IPS DF 4.7 (cell line): ENCODE results near the gene CHM.
"Not testable (repeated sequence)": the region's sequence is repeated elsewhere in the genome, so short reads cannot be mapped to it uniquely, and the experiment has no call there.

ENCODE experiments used
- DNase-seq: peaks from one replicate; pipeline ENCODE4 v3.0.0-alpha.2; 2013; ENCODE audit warnings: low spot score; ENCODE audit errors: extremely low read depth

The CHM gene

DNA sequence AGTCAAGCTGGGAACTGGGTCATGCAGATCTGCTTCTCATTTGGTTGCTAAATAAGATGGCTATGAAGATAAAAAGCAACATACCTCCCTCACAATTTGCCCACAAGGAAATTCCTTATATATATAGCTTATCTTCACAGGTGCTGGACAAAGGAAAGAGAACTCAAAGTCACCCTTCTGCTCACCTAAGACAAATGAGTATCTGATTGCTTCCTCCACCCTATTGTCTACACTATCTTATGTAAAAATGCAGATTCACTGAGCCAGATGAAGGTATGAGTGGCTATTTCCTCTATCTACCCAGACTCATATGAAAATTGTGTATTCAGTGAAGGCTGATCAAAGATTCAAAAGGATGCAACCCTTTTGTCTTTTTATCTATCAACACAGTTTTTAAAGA lies 50.8 kb downstream of the CHM start:
- no peak for DNase-seq

DNA sequence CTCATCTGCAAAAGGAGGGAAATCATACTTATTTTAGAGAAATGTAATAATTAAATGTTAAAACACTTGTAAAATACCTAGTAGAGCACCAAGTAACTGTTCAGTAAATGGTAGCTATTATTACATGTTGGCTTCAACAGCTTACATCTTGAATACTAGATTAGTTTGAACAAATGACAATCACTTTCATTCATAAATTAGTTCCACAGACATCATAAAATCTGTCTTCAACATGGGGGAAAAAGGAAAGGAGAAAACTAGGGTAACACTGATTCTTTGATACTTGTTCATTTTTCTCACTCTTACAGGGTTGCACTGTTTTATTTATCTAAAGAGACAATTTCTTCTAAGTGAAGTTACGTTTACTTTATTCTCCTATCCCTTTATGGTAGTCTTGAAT lies 51.7 kb downstream of the CHM start:
- no peak for DNase-seq

DNA sequence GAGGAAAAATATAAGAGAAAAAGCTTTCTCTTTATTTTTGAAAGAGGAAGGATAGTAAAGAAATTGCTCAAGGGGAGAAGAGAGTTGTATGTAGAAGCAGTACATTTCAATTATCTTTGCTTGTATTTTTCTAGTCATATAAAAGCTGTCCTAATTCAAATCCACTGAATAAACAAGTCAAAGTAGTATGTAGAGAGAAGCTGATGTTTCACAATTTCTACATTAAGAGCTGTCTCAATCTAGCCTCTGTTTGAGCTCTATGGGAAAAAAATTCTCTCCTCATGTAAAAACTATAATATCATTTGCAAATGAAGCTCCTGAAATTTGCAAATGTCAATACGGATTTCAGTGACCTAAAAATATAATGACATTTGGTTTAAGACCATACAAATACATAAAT lies 52.6 kb downstream of the CHM start:
- DNase-seq: no peak

DNA sequence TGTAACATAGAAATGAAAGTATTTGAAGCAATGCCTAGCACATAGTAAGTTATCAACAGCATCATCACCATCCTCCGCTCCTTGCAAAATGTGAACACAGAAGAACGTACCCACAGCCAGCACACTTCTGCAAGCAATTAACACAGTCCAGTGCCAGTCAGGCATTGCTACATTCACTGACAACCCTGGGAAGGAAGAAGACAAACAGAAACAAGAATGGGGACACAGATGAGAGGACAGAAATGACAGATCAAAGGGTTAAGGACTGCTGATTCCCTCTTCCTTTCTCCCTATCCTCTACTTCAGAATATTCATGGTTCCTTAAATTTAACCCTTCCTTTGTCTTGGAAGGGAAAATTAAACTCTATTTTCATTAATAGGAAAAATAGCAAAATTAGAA lies 53.1 kb downstream of the CHM start:
- no peak for DNase-seq

DNA sequence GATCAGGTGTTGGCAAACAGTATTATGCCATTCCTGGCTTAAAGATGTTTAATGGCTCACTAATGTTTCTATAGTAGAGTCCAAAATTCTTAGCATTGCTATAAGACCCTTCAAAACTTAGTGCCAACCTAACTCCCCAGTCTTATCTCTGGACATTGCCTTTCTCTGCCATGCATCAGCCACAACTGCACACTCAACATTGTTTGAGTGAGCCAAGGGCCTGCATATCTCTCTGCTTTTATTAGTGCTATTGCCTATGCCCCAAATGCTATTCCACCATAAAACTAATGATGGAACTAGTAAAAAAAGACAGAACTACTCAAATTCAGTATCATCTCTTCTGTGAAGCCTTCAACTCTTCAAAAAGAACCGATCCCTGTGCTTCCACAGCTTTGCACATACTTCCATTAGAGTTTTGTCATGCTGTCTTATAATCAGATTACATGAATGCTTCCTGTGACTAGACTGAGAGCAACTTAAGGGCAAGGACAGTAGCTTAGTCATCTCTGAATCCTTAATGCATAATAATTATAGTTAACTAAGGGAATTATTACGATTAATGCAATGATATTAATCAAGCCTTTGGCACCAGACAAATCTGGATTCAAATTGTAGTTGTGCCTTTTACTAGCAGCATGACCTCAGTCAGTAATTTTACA lies 53.7 kb downstream of the CHM start:
- DNase-seq: no peak

DNA sequence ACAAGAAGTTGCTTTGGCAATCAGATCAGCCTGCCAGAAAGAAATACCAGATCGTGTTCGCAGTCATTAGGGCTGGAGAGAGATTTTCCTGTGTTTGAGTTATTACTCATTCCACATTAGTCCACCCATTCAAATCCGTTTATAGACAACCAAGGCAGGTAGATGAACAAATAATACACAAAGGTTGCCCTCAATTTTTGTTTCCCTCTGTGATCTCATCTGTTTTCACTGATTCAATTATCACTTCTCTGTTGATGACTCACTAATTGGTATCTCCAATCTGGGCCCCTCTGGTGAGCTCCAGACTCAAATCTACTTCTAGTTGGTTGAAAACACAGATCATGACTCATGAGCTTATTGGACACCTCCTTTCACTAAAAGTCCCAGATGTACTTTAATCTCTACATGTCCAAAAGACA lies 54.5 kb downstream of the CHM start:
- DNase-seq: no peak

DNA sequence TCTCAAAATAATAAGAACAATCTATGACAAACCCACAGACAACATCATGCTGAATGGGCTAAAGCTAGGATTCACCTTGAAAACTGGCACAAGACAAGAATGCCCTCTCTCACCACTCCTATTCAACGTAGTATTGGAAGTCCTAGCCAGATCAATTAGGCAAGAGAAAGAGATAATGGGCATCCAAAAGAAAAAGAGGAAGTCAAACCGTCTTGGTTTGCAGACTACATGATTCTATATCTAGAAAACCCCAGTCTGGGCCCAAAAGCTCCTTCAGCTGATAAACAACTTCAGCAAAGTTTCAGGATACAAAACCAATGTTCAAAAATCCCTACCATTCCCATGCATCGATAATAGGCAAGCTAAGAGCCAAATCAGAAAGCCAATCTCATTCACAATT lies 59.0 kb downstream of the CHM start:
- no peak for DNase-seq

DNA sequence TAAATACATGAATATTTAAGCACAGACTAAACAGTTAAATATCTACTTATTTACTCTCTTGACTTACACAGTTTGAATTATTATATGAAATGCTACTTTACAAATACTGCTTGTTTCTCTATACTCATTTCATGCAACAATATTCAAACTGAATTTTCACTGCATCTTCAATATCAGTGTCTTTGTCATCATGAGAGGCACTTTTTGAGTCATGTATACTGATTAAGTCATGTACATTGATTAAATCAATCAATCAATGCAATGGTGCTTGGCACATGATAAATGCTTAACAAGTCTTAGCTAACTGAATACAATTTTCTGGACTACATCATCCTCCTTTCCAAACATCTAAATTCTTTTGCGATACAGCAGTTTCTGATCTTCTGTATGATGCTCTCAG lies 67.1 kb downstream of the CHM start:
- no peak for DNase-seq

DNA sequence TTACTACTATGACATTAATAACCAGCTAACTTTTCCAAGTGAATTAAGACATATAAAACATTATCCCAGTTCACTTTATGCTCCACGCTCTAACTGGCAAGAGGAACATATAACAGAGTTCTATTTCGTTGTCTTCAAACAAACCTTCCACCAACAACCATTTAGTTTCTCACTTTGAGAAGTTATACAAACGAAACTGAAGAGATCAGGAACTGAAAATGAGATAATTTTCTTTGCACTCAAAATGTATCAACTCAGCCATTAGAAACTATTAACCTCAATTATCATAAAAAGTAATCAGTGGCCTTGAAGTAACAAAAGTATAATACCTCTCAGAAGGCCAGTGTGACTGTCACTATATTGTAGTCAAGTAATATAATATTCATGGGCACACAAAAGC lies 70.1 kb downstream of the CHM start:
- no peak for DNase-seq

DNA sequence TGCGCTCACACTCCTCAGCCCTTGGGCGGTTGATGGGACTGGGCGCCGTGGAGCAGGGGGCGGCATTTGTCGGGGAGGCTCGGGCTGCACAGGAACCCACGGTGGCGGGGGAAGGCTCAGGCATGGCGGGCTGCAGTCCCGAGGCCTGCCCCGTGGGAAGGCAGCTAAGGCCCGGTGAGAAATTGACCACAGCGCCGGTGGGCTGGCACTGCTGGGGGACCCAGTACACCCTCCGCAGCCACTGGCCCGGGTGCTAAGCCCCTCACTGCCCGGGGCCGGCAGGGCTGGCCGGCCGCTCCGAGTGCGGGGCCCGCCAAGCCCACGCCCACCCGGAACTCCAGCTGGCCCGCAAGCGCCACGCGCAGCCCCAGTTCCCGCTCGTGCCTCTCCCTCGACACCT lies 75.0 kb downstream of the CHM start:
- DNase-seq: not testable (repeated sequence)

DNA sequence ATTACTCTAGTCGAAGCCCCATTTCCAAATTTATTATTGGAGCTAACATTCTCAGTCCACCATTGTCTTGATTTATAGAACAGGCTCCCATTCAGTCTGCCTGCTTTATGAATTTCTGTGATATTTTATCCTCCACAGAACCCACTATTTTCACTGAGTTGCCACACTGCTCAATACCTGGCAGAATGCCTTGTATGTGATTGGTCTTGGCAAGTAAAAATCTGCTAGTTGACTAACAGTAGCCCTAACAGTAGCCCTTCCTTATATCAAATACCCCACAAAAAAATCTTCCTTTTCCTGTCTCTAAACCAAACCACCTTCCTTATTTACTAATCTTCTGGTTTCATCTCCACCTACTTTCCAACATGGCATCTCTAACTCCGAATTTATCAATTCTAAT lies 82.6 kb downstream of the CHM start:
- no peak for DNase-seq

DNA sequence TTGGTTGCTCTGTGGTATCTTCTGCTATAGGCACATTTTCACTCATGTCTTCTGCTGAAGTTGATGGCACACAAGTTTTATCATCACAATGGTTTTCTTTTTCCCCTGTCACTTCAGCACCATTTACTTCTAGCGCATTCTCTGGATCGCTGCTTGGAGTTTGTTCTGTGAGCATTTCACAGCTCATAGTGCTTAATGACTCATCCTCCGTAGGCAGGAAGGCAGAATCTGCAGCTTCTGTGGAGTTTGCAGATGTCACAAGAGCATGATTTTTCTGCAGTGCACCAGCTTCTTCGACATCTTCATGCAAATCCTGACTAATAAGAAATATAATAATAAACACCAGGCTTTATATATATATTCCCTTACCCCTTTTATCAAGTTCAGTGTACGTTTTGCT lies 83.6 kb downstream of the CHM start:
- DNase-seq: no peak

DNA sequence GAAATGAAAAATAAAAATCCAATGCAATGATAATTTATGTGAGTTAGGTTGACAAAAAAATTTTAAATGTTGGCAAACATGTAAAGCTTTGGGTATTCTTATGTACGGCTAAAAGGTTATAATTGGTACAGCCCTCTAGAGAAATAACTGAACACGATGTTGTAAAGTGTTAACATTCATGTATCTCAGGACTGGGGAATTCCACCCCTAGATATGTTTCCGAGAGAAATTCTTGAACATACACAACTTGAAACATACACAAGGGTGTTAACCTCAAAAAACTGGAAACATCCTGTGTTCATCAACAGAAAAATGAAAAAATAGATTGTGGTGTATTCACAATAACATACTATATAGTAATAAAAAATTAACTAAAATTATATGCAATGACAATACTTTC lies 91.8 kb downstream of the CHM start:
- DNase-seq: no peak

DNA sequence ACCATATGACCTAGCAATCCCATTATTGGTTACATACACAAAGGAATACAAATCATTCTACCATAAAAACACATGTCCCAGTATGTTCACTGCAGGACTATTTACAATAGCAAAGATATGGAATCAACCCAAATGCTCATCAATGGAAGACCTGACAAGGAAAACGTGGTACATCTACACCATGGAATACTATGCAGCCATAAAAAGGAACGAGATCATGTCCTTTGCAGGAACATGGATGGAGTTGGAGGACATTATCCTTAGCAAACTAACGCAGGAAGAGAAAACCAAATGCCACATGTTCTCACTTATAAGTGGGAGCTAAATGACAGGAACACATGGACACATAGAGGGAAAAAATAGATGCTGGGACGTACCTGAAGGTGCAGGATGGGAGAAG lies 102.6 kb downstream of the CHM start:
- DNase-seq: not testable (repeated sequence)

DNA sequence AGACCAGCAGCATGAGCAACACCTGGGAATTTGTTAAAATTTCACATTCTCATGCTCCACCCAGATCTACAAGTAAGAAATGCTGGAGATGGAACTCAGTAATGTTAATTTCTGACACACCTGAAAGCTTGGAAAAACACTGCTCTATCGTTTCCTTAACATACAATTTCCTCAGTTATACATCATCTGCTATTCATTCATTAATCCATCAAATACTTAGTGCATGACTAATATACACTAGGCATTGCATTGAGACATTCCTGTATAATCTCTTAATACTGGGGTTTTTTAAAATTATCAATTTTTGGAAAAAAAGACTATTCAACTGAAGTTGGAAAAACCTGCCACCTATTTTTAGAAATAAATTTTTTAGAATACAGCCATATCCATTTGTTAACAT lies 106.1 kb downstream of the CHM start:
- DNase-seq: no peak

DNA sequence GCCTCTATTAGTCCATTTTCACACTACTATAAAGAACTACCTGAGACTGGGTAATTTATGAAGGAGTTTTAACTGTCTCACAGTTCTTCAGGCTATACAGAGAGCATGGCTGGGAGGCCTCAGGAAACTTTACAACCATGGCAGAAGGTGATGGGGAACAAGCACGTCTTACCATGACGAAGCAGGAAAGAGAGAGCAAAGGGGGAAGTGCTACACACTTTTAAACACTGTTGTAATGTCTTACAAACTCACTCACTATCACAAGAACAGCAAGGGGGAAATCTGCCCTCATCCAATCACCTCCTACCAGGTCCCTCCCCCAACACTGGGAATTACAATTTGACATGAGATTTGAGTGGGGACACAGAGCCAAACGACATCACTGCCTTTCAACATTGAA lies 107.4 kb downstream of the CHM start:
- DNase-seq: not testable (repeated sequence)

DNA sequence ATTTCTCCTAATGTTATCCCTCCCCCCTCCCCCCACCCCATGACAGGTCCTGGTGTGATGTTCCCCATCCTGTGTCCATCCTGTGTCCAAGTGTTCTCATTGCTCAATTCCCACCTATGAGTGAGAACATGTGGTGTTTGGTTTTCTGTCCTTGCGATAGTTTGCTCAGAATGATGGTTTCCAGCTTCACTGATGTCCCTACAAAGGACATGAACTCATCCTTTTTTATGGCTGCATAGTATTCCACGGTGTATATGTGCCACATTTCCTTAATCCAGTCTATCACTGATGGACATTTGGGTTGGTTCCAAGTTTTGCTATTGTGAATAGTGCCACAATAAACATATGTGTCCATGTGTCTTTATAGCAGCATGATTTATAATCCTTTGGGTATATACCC lies 113.0 kb downstream of the CHM start:
- not testable (repeated sequence) for DNase-seq

DNA sequence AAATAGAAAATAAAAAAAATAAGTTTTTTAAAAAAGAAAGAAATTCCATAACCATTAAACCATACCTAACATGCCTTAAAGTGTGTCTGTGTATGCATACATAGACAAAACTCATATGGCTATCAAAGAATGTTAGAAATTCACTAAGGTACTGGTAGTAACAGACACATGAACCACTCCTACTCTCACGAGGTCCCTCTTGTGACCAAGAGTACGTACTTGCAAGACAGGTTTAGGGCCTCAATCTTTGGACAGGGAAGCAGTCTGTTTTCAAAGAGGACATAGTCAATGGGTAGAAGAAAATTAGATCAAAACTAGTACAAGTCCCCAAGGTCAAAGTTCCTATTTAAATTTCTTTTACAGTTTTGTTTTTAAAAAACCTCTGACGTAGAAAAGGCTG lies 117.3 kb downstream of the CHM start:
- no peak for DNase-seq

DNA sequence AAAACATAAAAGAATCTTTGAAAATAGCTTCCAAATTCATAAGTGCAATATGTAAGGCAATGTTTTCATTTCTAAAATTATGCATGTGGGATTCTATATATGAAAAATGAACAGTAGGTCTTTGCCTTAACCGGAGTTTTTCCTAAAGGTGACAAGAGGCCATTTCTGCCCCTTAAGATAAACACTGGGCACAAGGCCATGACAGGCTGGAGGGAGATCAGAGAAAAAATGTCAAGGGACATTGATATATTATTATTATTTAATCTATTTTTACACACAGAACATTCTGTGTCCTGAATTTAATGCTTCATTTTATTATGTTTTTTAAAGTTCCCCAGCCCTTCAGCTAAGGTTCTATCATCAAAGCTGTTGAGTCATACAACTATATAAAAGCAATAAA lies 118.8 kb downstream of the CHM start:
- DNase-seq: no peak

DNA sequence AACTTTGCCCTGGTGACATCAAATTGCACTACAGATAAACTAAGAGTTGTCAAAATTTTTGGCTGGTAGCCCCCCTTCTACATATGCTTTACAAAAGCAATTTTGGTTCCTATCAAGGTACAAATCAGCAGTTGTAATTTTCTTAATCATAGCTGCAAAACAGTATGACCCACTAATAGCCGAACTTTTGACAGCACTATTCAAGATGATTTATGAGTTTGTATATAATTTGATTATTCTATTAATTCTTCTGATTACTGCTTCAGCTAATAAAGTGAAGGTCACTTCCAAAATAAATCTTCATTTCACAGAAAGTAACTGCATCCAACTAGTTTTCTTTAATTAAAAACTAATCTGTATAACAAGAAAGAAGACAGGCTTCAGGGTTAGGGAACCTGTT lies 119.6 kb downstream of the CHM start:
- DNase-seq: no peak

DNA sequence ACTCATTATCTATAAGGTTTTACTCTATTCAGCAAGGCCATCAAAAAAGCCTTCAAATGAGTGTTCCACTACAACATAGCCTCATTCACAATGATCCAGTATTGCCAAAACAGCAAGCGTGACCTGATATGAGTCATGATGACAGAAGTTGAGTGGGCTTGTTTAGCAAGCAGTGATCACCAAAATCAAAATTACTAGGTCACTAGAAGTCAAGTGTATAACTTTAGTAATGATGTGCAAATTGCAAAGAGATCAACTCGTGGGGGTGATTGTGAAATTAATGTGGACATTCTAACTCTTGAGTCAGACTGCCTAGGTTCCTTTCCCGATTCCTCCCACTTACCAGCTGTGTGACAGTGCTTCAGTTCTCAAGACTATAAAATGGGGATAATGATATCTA lies 124.5 kb downstream of the CHM start:
- DNase-seq: no peak

DNA sequence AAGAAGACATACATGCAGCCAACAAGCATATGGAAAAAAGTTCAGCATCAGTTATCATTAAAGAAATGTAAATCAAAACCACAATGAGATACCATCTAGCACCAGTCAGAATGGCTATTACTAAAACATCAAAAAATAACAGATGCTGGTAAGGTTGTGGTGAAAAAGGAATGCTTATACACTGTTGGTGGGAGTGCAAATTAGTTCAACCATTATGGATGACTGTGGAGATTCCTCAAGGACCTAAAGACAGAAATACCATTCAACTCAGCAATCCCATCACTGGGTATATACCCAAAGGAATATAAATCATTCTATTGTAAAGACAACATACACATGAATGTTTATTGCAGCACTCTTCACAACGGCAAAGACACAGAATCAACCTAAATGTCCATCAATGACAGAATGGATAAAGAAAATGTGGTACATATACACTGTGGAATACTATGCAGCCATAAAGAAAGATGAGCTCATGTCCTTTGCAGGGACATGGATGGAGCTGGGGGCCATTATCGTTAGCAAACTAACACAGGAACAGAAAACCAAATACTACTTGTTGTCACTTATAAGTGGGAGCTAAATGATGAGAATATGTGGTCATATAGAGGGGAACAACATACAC lies 130.6 kb downstream of the CHM start:
- not testable (repeated sequence) for DNase-seq

DNA sequence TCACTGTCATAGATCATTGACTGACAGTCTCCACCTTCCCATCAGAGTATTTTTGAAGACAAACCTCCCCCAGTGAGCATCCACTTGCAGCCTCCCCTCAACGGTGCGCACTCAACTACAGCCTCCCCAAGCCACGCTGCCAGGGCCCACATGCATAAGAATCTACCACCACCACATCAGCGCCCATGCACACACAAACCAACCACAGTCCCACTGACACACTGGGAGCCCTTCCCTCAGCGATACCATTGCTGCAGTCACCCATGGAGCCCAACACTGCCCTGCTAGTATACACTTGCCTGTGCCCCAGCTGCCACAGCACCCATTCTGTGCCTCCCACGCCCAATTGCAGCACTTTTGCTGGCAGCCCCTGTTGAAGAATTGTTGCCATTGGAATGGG lies 132.9 kb downstream of the CHM start:
- no peak for DNase-seq

DNA sequence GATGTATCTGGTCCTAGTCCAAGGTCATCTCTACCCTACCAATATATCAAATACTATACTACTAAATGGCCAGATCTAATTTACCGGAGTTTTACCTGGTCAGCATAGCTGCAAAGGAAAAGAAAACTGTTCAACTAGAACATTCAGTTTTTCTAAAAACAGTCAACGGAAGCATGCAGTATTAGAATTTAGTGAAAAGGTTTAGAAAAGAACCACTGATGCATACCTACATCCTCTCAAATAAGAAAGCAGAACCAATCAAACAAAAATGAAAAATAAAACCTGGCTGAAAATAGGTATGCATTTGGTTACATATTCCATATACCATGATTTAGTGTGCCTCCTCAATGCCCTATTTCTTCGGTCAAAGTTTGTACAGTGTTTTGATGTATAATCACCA lies 140.0 kb downstream of the CHM start:
- no peak for DNase-seq
